SIG-M5 (cell line): ENCODE measurements around the gene KSR1.

Experiments used
- DNase-seq: peaks from one replicate; lab custom pipeline; 2025; lab: John Stamatoyannopoulos, UW

KSR1 gene

DNA sequence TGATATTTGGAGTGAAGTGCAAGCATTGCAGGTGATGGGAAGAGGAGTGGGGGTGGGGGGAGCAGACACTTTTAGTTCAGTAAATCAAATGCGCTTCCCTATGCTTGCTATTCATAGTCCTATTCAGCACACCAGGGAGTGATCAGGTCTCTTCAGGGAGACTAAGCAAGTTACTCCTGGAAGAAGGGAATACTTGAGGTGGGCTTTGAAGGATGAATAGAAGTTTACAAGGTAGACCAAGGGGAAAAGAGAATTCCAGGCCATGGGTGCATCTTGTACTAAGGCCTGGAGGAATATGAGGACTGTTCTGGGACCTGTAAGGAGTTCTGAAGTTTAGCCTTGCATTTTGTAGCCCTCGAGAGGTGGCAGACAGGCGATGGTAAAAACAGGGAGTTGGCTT is 134.6 kb downstream of the KSR1 start:
- no peak for DNase-seq

DNA sequence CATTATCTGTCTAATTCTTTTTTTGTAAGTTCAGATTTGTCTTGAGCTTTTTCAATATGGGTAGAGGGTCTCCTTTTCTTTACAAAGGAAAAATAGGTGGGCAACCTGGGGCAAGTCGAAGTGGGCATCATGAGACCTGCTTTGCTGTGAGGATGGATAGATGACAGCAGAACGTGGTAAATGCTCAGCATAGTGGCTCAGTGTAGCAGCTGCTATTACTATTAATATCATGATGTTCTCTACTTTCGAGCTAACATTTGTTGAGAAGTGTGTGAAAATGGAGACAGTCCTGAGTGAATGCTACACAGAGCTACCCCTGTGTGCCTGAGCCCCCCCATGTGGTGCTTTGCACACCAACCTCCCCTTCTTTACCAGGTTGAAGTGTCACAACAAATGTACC is 135.7 kb downstream of the KSR1 start:
- DNase-seq: no peak

DNA sequence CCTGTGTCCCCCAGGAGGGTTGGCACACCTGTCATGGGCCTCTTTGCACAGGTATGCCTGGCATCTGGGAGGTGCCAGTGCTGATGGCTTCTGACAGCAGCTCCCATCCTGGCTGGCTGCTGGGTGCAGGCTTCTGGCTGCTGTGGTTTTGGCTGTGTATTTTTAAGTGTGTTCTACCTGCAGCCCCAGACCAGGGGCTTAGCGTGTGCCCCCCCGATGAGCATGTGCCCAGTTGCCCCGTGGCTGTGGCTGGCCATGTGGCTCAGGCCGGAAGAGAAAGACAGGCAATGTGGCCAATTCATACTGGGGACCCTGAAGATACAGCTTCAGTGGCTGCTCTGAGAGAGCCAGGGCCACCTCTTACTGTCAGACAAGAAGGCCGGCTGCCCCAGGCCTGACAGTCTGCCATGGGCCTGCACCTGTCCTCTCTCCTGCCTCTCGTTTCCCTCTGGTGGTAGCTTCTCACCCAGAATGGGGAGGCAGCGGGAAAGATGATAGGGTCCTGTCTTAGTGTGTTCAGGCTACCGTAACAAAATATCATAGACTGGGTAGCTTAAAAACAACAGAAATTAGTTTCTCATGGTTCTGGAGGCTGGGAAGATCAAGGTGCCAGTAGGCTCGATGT is 137.1 kb downstream of the KSR1 start:
- no peak for DNase-seq

DNA sequence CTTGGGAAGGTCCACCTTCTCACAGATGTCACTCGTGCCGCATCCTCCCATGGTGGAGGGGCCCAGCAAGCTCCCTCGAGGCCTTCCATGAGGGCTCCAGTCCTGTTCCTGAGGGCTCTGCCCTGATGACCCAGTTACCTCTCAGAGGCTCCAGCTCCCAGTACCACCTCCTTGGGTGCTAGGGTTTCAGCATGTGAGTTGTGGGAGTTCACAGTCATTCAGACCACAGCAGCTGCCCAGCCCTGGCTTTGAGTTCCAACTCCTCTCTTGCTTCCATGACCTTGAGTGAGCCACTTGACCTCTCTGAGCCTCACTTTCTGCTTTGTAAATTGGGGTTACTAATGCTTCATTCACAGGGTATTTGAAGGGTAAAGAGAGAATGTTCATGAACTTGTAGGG is 137.6 kb downstream of the KSR1 start:
- DNase-seq: no peak

DNA sequence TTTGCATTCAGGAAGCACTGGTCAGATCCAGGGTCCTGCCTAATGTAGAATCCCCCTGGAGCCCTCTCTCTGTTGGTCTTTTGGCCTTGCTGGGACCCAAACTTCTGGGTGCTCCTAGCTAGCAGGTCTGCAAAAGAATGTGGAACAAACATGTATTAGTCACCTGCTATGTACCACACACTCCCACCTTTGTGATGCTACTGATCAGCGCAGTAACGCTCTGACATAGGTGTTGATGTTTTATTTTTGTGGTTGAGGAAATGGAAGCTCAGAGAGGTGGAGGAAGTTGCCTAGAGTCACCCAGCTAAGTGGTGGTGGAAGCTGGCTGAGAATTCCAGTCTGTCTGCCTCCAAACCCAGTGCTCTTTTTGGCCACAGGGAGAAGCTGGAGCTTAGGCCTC is 139.0 kb downstream of the KSR1 start:
- no peak for DNase-seq

DNA sequence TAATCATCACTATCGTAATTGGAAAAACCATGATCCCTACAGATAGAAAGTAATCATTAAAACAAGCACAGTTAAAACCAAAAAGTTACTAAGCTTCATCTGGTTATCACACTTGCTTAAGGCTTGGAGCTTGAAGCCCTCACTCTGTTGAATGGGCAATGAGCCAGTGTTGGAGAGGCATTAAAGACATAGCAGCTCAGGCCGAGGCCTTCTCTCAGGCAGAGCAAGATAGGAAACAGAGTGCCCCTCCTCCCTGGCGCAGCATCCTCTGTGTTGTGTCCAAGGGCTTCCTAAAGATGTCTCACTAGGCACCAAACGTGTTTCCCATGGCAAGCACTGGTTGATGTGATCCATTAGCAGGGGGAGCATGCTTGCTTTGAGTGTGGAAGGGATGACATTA is 139.8 kb downstream of the KSR1 start:
- DNase-seq: no peak

DNA sequence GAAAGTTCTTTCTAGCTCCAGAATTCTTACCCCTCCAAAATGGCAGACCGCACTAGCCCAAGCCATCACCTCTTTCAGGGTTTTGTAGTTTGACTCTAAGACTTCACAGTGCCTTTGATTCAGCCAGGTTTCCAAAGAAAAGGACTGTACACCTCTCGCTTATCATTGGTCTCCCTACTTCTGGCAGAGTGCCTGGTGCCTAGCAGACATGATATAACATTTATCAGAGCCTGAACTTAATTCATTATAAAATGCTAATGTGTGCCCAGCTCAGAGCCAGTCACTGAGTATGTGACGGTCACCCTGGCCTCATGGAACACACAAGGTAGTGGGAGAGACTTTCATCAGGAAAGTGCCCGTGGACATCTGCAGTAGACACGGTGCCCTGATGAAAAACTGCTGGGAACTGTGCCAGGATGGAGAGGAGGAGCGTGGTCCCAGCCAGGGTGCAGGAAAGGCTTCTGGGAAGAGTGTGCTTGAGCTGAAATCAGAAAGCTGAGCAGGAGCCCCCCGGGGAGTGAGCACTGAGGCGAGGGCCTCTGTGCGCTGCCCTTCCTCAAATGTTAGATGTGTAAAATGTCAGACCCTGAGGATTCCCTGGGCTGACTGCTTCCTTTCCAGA is 140.4 kb downstream of the KSR1 start:
- DNase-seq: no peak

DNA sequence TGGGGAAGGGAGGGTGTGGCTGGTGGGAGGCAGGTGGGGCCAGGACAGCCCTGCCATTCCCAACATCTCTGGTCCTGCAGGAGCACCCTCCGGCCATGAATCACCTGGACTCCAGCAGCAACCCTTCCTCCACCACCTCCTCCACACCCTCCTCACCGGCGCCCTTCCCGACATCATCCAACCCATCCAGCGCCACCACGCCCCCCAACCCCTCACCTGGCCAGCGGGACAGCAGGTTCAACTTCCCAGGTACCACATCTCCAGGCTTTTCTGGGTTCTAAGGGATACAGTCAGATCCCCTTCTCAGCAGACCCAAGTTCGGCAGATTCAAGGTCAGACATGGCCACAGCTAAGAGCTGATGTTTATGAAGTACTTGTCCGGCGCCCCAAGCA is 140.9 kb downstream of the KSR1 start:
- no peak for DNase-seq

DNA sequence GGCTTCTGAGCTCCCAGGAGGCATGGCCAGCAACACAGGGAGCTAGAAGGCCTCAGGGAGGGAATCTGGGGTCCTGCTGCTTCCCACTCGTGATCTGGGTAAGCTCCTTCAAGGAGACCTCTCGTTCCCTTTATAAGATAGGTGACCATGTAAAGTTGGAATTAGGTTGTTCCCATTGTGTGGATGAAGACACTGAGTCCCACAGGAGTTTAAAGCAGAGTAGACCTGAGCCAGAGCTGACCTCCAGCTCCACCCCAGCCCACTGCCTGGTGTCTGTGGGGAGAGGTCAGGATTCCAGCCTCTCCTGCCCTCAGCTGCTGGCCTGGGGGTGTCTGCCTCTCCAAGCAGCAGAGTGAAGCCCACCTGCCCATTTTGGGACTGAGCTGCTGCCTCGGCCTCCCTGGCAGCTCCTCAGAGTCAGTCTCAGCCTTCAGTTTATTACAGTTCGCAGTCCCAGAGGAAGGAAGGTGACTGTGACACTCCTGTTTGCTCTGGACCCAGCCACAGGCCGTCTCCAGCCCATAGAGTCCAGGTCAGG is 141.6 kb downstream of the KSR1 start:
- DNase-seq: no peak

DNA sequence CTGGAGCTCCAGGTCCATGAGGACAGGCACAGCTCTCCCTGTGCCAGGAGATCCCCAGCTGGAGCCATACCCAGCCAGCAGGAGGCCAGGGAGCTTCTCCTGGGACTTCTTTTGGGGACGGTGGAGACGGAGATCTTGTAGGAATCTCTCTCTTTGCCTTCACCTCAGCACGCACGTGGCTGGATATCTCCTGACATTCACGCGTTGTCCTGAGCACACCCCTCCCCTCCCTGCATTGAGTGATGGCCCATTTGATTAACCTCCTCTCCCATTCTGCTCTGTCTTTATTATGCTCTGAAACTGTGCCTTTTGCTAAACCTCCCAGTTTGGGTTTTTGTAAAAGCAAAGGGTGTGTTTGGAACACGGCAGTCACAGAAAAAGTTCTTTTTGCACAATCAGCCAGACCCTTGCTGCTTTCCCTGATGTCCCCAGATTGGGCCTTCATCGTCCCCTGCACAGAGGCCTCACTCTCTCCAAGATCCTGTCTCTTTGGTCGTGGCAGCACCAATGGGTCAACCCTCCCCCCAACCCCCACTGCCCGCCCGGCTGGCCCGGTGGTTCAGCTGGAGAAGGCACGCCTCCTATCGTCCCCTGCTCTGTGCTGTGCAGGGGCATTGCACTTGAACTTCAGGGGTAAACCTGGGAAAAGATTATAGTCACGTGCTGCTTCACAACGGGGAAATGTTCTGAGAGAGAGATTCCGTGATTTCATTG is 142.2 kb downstream of the KSR1 start:
- DNase-seq: no peak

DNA sequence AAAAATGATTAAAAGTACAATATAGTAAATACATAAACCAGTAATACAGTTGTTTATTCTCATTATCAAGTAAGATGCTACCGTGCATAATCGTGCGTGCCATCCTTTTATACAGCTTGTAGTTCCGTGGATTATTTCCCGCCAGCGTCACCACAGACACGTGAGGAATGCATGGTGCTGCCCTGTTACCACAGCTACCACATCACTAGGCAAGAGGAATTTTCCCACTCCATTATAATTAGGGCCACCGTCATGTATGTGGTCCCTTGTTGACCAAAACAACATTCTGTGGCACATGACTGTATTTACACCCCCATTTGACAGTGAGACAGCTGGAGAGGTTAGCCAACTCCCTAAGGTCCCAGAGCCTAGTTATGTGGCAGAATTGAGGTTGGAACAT is 144.2 kb downstream of the KSR1 start:
- no peak for DNase-seq

DNA sequence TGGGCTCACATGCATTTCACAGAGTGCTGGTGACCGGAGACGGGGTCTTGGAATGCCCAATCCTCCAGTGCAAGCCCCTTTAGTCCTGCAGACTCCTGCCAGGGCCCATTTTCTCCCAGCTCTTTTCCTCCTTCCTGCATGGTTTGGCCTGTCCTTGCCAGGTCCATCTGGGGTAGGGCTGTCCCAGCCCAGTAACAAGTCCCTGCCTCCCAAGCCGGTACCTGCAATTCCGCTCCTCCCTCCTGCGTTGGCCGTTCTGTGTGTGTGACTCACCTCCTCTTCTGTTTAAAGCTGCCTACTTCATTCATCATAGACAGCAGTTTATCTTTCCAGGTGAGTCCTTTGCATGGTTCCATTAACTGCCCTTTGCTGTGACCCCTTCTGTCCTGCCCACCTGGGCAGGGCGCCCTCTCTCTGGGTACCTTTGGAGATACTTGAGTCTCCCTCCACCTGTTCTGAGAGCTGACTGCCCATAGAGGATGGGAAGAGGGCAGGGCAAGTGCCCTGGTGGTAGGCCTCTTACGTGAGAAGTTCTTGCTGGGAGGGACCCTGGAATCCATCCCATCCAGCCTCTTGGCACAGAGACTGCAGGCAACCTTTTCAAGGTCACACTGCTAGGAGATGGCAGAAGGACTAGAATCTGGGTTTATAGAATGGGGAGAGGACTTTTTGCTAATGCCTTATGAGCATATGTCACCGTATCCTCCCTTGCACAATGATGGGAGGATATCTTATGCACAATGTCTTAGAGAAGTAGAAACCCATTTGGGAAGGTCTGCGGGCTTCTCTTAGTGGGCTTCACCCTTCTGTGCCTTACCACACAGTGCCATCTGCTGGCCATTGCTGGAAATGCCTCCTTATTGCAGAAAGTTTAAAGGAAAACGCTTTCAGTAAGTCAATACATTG is 145.1 kb downstream of the KSR1 start:
- no peak for DNase-seq

DNA sequence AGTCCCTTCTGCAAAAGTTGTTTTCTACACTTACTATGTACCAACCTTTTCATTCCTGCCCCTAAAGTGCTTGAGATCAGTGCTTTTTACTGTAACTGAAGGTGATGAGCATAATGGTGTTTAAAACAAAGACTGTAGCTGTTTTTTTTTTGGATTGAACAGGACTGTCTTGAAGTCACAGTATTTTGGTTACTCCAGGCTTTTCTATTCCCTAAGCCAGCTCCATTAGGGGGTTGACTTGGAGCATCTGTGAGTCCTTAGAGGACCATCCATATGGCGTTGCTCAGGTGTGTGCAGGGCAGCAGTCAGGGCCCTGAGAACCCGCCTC is 145.7 kb downstream of the KSR1 start:
- DNase-seq: no peak

DNA sequence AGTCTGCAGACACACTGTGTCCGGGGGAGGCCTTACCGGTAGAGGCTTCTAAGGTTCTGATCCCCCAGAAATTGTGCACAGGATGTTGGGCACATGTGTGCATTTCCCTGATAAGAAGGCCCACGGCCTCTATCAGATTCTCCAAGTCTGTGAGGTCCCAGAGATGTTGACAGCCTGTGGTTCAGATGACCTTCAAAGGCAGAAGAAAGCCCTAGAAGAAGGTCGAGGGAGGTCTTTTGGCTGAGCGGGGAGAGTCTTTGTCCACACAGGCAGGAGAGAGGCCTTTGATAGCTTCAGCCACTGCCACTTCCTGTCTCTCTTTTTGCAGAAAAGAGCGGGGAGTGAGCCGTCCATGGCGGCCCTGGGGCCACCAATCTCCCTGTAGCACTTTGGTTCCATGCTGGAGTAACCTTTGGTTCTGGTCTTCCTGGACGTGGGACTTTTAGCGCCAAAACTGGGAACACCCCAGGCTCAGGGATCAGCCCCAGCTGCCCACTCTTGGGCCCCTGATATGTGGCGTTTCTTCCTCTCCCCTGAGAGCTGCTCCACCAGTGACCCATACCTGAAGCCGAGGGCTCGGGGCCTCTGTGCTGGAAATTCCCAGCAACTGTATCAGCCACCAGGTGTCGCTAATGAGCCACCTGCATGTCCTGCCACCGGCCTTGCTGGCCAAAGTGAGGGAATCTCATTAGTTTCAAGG is 146.6 kb downstream of the KSR1 start:
- no peak for DNase-seq

DNA sequence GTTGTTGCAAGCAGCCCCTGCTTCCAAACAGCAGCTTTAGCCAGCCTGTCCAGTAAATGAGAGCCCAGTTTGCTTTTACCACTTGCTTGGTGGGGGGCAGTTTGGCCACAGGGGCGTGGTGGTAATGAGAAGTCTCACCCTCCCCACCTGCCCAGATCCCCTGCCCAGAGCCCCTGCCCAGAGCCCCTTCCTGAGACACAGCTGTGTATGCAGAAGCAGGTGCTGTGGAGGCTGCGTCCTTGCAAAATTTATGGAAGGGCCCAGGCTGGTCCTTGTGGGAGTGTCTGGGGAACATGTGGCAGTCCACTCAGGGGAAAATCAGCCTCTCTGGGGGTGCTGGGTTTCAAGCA is 147.1 kb downstream of the KSR1 start:
- no peak for DNase-seq

DNA sequence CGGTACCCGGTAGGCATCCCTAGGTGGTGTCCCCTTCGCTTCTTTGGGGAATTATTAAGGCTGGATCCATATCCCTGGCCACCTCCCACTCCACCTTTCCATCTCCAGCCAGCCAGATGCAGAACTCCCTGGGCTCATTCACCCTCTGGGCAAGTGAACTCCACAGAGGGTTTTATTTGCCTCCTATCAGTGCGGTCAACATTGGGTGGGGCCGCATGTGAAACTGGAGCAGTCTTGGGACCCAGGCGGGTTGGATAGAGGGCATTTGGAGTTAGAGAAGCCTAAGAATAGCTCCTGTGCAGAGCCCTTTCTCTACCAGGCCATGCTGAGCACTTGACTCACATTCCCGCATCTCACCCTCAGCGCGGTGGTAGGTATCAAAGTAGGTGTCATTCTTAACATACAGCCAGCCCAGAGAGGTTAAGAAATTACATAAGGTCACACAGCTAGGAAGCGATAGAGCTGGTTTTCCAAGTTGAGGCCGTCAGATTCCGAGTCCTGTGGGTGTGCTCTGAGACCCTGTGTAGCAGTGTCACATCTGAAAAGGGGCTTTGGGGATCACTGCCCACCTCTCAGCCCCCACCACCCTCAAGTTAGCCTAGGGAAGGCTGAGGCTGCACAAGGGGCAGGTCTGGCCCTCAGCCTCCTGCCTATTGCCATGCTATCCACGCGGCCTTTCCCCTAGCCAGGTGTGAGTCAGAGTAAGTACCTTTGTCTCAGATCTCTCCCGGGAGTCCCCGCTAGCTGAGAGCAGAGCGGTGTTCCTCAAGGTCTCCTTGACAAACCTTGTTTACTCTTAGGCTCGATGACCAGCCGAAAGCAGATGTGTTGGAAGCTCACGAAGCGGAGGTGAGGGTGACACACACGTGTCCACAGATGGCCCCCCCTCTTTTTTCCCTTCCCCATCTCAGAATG is 147.9 kb downstream of the KSR1 start:
- no peak for DNase-seq

DNA sequence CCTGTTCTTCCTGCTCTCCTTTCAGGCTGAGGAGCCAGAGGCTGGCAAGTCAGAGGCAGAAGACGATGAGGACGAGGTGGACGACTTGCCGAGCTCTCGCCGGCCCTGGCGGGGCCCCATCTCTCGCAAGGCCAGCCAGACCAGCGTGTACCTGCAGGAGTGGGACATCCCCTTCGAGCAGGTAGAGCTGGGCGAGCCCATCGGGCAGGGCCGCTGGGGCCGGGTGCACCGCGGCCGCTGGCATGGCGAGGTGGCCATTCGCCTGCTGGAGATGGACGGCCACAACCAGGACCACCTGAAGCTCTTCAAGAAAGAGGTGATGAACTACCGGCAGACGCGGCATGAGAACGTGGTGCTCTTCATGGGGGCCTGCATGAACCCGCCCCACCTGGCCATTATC is 149.2 kb downstream of the KSR1 start:
- DNase-seq: no peak

DNA sequence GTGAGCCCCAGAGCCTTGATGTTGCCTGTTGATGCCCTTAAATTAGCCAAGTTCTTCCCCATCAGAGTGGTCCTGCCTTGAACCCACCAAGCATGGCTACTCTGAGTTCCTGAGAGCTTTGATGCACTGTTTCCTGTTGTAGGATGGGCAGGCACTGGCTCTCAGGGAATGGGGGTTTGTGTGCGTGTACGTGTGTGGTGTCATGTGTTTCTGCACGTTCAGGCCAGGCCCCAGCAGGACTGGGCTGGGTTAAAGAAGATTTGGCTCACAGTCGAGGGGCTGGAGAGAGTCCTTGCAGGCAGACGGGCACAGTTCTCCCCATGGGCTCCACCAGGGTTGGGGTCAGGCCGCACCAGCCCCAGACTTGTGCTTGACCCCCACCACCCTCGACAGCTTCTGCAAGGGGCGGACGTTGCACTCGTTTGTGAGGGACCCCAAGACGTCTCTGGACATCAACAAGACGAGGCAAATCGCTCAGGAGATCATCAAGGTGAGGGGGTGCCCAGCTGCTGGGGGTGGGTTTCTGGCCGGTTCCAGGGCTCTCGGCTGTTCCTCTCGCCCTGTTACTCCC is 151.4 kb downstream of the KSR1 start:
- no peak for DNase-seq

DNA sequence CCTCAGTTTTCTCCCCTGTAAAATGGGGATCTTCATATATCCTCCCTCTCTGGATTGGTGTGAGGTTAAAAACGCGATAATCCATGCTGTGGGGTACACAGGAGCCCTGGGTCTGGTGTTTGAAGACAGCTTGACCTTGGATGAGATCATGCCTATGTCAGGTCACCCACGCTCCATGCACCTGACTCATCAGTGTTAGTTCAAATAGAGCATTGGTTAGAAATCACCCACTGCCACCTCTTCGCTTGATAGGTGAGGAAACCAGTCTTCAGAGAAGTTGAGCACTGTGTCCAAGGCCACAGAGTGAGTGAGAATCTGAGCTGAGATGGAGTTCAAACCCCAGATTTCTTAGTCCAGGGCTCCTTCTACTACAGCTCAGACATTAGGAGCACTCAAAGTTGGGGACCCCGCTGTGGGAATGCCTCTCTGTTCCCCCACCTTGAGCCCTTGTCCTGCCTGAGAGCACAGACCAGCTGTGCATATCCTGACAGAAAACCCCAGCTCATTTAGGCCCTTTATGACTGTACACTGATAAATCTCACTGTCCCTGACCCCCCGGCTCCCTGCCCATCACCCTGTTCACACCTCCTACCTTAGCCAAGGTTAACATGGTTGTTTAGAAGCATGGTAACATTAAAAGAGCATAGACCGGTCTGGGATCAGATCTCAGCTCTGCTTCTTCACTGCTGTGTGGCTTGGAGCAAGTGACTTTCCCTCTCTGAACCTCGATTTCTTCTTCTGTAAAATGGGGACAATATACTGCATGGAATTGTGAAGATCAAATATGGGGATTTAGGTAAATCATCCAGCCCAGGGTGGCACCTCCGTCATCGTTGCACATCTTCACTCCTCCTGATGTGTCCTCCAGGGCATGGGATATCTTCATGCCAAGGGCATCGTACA is 152.3 kb downstream of the KSR1 start:
- DNase-seq: no peak
